H1 (cell line): ENCODE data around the gene ENTR1. TPM values are rescaled to one million over a fixed set of nuclear protein-coding genes. Genes with fewer than 3 reads are reported as not detected.

Experiments used
- polyA plus RNA-seq, 7 experiments: library from polyadenylated mRNA; depleted of rRNA in 3 of 7; stranded (reverse) in 5 of 7; unstranded in 2 of 7; fragments of >200 nt in 5 of 7; fragments of 200-250 nt in 2 of 7; gene quantifications; 1 replicate in 5 of 7; 2 replicates in 1 of 7; 4 replicates in 1 of 7; pipeline versions ENCODE4 v1.2.1 to v1.2.3, GENCODE V29; 2011 to 2013; ENCODE audit warnings: missing spikeins in 2 of 7, mixed read lengths in 2 of 7
- total RNA-seq: library from RNA; stranded (reverse); fragmentation: NEBNext Ultra II Directional; extraction: Animal tissue kit (Norgen Biotek cat#: 25700); gene quantifications from 2 replicates; pipeline ENCODE4 v1.2.1, GENCODE V29; 2021

Gene ENTR1
- total and polyA plus RNA-seq, 2 of the 8 experiments (the other 6 are each of a cell fraction or from before 2014, with no cell fraction given): 65.2 to 102 TPM

Other genes starting within 250 kb of the ENTR1 start
- gene LHX3, start 205.5 kb downstream of the ENTR1 start, total RNA-seq: not detected in 2 replicates
- gene LHX3, start 205.5 kb downstream of the ENTR1 start, polyA plus RNA-seq (2011; rRNA removed): 0.02 and 0.03 TPM in 2 replicates
- gene QSOX2, start 164.8 kb downstream of the ENTR1 start, total RNA-seq: 27.5 and 28.6 TPM in 2 replicates
- gene QSOX2, start 164.8 kb downstream of the ENTR1 start, polyA plus RNA-seq (2011; rRNA removed): 18.0 and 21.8 TPM in 2 replicates
- not detected in 2 replicates for gene CCDC187, start 106.5 kb downstream of the ENTR1 start, total RNA-seq
- gene CCDC187, start 106.5 kb downstream of the ENTR1 start, polyA plus RNA-seq (2011; rRNA removed): 0.02 TPM in 2 replicates
- gene GPSM1, start 83.1 kb downstream of the ENTR1 start, total RNA-seq: 15.7 and 18.0 TPM in 2 replicates
- gene GPSM1, start 83.1 kb downstream of the ENTR1 start, polyA plus RNA-seq (2011; rRNA removed): 12.8 and 19.8 TPM in 2 replicates
- 17.9 and 19.0 TPM in 2 replicates for gene DNLZ, start 46.9 kb downstream of the ENTR1 start, total RNA-seq
- gene DNLZ, start 46.9 kb downstream of the ENTR1 start, polyA plus RNA-seq (2011; rRNA removed): 11.6 and 13.6 TPM in 2 replicates
- gene CARD9, start 36.9 kb downstream of the ENTR1 start, total RNA-seq: 0.88 and 1.1 TPM in 2 replicates
- 0.13 and 0.15 TPM in 2 replicates for gene CARD9, start 36.9 kb downstream of the ENTR1 start, polyA plus RNA-seq (2011; rRNA removed)
- 15.1 and 18.1 TPM in 2 replicates for gene SNAPC4, start 10.4 kb downstream of the ENTR1 start, total RNA-seq
- gene SNAPC4, start 10.4 kb downstream of the ENTR1 start, polyA plus RNA-seq (2011; rRNA removed): 6.9 and 10.0 TPM in 2 replicates
- 88.2 and 89.2 TPM in 2 replicates for gene PMPCA, start within 50 bp of the ENTR1 start, total RNA-seq
- 60.0 and 78.1 TPM in 2 replicates for gene PMPCA, start within 50 bp of the ENTR1 start, polyA plus RNA-seq (2011; rRNA removed)
- gene INPP5E, start 29.2 kb upstream of the ENTR1 start, total RNA-seq: 11.3 and 11.5 TPM in 2 replicates
- gene INPP5E, start 29.2 kb upstream of the ENTR1 start, polyA plus RNA-seq (2011; rRNA removed): 8.7 and 14.3 TPM in 2 replicates
- 47.1 and 49.0 TPM in 2 replicates for gene SEC16A, start 72.4 kb upstream of the ENTR1 start, total RNA-seq
- 21.6 and 25.1 TPM in 2 replicates for gene SEC16A, start 72.4 kb upstream of the ENTR1 start, polyA plus RNA-seq (2011; rRNA removed)
- 55.6 and 60.9 TPM in 2 replicates for gene NOTCH1, start 135.4 kb upstream of the ENTR1 start, total RNA-seq
- 6.9 and 19.9 TPM in 2 replicates for gene NOTCH1, start 135.4 kb upstream of the ENTR1 start, polyA plus RNA-seq (2011; rRNA removed)